Measurements from ENCODE around the gene CASP6. TPM values are rescaled to one million over a fixed set of nuclear protein-coding genes. Genes with fewer than 3 reads are reported as not detected.

Gene CASP6
- 42.7 and 56.2 TPM in 2 replicates for total RNA-seq

DNA sequence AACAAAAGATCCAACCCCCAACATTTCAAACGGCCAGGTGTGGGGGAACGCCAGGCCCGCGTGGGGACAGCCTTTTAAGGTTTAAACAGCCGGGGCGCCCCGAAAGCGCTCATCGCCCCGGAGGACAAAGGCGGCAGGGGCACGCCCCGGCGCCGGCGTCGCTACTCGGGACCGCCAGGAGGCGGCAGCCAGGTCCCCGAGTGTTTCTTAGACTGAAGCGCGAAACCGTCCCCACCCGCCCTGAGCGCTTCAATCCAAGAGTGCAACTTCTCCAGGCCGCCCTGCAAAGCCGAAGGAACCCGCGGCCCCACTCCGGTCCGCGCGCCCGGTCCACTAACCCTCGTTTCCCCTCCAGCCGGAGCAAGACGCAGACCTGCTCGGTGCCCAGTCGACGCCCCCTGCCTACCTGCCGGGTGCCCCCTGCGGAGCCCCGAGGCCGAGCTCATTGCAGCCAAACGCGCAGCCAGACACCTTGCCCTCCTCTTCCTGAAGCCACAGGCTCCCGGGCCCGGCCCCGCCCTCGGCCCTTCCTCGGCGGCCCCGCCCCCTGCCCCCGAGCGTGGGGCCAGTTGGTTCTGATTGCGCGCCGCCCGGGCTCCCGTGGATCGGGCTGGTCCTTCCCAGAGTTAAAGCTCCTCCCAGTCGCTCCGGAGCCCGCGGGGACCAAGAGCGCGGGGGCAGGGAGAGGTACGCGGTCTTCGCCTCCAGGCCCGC is at the start of gene CASP6:
Gene CASP6, minus strand, starts transcription at position 496 of the 714 bp plus-strand sequence. Its CDS starts 50 bp downstream, at position 446.

DNA sequence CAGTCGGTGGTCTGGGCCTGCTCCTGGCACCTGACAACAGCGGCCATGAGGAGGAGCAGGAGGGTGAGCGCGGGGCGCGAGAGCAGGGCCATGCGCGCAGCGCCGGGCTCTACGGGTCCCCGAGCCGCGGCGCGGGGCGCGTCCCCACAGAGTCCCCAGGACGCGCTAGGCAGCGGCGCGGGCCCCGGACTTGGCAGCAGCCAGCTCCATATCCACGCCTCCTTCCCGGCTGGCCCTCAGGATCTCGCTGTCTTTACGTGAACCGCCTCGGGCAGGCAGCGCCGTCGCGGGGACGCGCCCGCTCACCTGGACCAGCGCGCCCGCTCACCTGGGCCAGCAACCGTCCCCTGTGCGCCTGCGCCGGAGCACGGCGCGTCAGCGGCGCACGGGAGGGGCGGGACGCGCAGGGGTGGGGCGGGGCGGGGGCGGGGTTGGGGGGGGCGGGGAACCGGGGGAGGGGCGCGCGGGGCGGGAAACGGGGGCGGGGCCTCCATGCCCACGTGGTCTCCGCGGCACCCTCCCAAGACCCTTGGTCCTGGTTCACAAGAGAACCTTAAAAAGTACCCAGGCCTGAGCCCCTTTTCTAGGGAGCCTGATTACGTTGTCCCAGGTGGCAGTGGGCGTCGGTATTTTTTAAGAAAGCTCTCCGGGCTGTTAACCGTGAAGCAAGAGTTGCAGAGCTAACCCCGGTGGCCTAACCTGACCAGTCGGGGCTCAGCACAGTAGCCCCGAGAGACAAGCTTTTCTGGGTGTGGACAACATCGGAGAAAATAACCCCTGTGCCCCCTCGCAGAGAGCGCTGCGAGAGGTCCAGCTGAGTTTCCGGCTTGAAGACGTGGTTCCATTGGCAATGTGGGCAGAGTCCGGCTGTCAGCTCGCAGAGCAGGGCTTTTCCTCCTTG is 26.7 kb upstream of the CASP6 start, which contains the start of gene PLA2G12A:
Gene PLA2G12A, minus strand, starts transcription at position 353 of the 901 bp plus-strand sequence. Its CDS starts 261 bp downstream, at position 92.

Small RNA genes lying within 50 kb of the gene (small RNA-seq; reads per million reads assigned to genes)
- gene HIGD1AP14: not detected

Other genes starting within 250 kb of the CASP6 start
- gene MCUB, start 143.2 kb downstream of the CASP6 start, total RNA-seq: 44.4 and 70.1 TPM in 2 replicates
- gene PLA2G12A, start 26.6 kb upstream of the CASP6 start, total RNA-seq: 16.1 and 47.5 TPM in 2 replicates
- gene CFI, start 98.6 kb upstream of the CASP6 start, total RNA-seq: 12.4 and 39.3 TPM in 2 replicates
- gene GAR1, start 112.3 kb upstream of the CASP6 start, total RNA-seq: 11.8 and 14.0 TPM in 2 replicates
- gene RRH, start 124.5 kb upstream of the CASP6 start, total RNA-seq: 0.22 TPM in 1 of 2 replicates, not detected in the other
- 0.07 and 0.13 TPM in 2 replicates for gene LRIT3, start 144.7 kb upstream of the CASP6 start, total RNA-seq
- gene EGF, start 209.4 kb upstream of the CASP6 start, total RNA-seq: not detected in 2 replicates

Data from thoracic aorta endothelial cell (primary cell).